DND-41 (cell line): Measurements from ENCODE around the gene TNIK.

ENCODE experiments used
- ATAC-seq: fragments of 200-7000 bp; cut with Tn5 transposase; 3 replicates; pipeline ENCODE4 v1.9.1; 2021; ENCODE audit warnings: low read depth; ENCODE audit not compliant: insufficient read depth
- DNase-seq: peaks from one replicate; pipeline ENCODE4 v3.0.0-alpha.2; 2020
- H2AFZ ChIP-seq: 2 replicates; pipeline ENCODE4 v1.6.0; 2012; ENCODE audit warnings: low read depth, low read length
- H3K27ac ChIP-seq: 2 replicates; pipeline ENCODE4 v1.5.1; 2012; ENCODE audit warnings: low read length, inconsistent platforms
- H3K27me3 ChIP-seq: fragments of 200-600 bp; sonication (generic); 2 replicates; pipeline ENCODE4 v1.6.0; 2012; ENCODE audit warnings: low read length, mild to moderate bottlenecking, inconsistent platforms; ENCODE audit not compliant: insufficient read depth, poor library complexity
- H3K36me3 ChIP-seq: 2 replicates; pipeline ENCODE4 v1.5.1; 2012; ENCODE audit warnings: low read length, inconsistent platforms; ENCODE audit not compliant: insufficient read depth
- H3K4me1 ChIP-seq: 2 replicates; pipeline ENCODE4 v1.5.1; 2012; ENCODE audit warnings: mild to moderate bottlenecking, low read length; ENCODE audit not compliant: insufficient read depth
- H3K4me2 ChIP-seq: 2 replicates; pipeline ENCODE4 v1.6.0; 2012; ENCODE audit warnings: mild to moderate bottlenecking, moderate library complexity, low read length, inconsistent platforms; ENCODE audit not compliant: insufficient read depth
- H3K4me3 ChIP-seq, 2 experiments: fragments of 200-600 bp in 1 of 2; shearing (Covaris generic) in 1 of 2; 2 replicates each; pipeline ENCODE4 v1.5.1; 2012 to 2016; ENCODE audit warnings: inconsistent platforms in 2 of 2, low read length in 2 of 2, mild to moderate bottlenecking in 2 of 2, low read depth in 1 of 2, moderate library complexity in 1 of 2
- H3K79me2 ChIP-seq: 2 replicates; pipeline ENCODE4 v1.6.0; 2012; ENCODE audit warnings: low read length, inconsistent platforms; ENCODE audit not compliant: insufficient read depth
- H3K9ac ChIP-seq: 2 replicates; pipeline ENCODE4 v1.6.0; 2012; ENCODE audit warnings: low read depth, mild to moderate bottlenecking, inconsistent platforms, low read length, moderate library complexity
- H3K9me3 ChIP-seq: 2 replicates; pipeline ENCODE4 v1.5.1; 2012; ENCODE audit warnings: low read length, moderate library complexity, mild to moderate bottlenecking, inconsistent platforms; ENCODE audit not compliant: insufficient read depth, severe bottlenecking
- H4K20me1 ChIP-seq: 2 replicates; pipeline ENCODE4 v1.6.0; 2012; ENCODE audit warnings: low read length; ENCODE audit not compliant: insufficient read depth
- CTCF ChIP-seq: IDR thresholded peaks from 2 replicates; pipeline ENCODE4 v1.5.1; 2012; ENCODE audit warnings: borderline replicate concordance, low read length, moderate library complexity, mild to moderate bottlenecking; ENCODE audit not compliant: poor library complexity, severe bottlenecking; ENCODE audit errors: extremely low read depth
- EZH2 ChIP-seq: IDR thresholded peaks from 3 replicates; pipeline ENCODE4 v1.6.1; 2012; ENCODE audit warnings: borderline replicate concordance, low read depth, mild to moderate bottlenecking, moderate library complexity, low read length, inconsistent platforms; ENCODE audit not compliant: severe bottlenecking

The TNIK gene

GRCh38 chr3:171460725-171461524, 720 bp upstream of the TNIK start:
- no peak for DNase-seq
- Histone ChIP-seq H3K9me3 (no peaks in the 10 kb centered on the region), H3K27me3 (peaks cover 41% of the 10 kb centered on the region), H3K4me2 (no peak overlapping the region), H3K79me2 (no peaks in the 10 kb centered on the region), H3K9ac (no peak overlapping the region), H3K4me1 (peaks cover 16% of the 10 kb centered on the region; the same call in 1 of the 2 replicates), H4K20me1 (no peaks in the 10 kb centered on the region), H3K36me3 (no peaks in the 10 kb centered on the region), H3K4me3 (no peak overlapping the region), H2AFZ (no peak overlapping the region), H3K27ac (no peak overlapping the region)
- TF ChIP-seq EZH2 (no peak), CTCF (no peak)
- no peak for ATAC-seq

- H3K4me3 ChIP-seq: no peak overlapping the region
- no peak overlapping the region for H2AFZ ChIP-seq
- peaks cover 16% of the 10 kb centered on the region; the same call in 1 of the 2 replicates for H3K4me1 ChIP-seq
- H3K27ac ChIP-seq: no peak overlapping the region
- H3K9ac ChIP-seq: no peak overlapping the region
- H3K36me3 ChIP-seq: no peaks in the 10 kb centered on the region
- no peaks in the 10 kb centered on the region for H4K20me1 ChIP-seq
- no peak for DNase-seq
- peaks cover 43% of the 10 kb centered on the region for H3K27me3 ChIP-seq
- peak overlapping the region; percentile 21; the same call in 1 of the 2 replicates for H3K4me2 ChIP-seq
- no peaks in the 10 kb centered on the region for H3K79me2 ChIP-seq
- H3K9me3 ChIP-seq: no peaks in the 10 kb centered on the region
- no peak for ATAC-seq
- no peak for TF ChIP-seq CTCF
- TF ChIP-seq EZH2: no peak
Observed at GRCh38 chr3:171459137-171459941, 866 bp downstream of the TNIK start.

- Histone ChIP-seq H3K9me3 (no peaks in the 10 kb centered on the region), H3K79me2 (no peaks in the 10 kb centered on the region), H3K36me3 (no peaks in the 10 kb centered on the region), H3K4me2 (peak overlapping the region; percentile 44; the same call in 1 of the 2 replicates), H3K4me1 (peaks cover 16% of the 10 kb centered on the region; the same call in 1 of the 2 replicates), H3K4me3 (no peak overlapping the region), H4K20me1 (no peaks in the 10 kb centered on the region), H3K9ac (no peak overlapping the region), H3K27ac (no peak overlapping the region), H3K27me3 (peaks cover 43% of the 10 kb centered on the region), H2AFZ (no peak overlapping the region)
- DNase-seq: no peak
- ATAC-seq: no peak
- no peak for TF ChIP-seq CTCF
- no peak for TF ChIP-seq EZH2
Observed at GRCh38 chr3:171458864-171459136, 1.4 kb downstream of the TNIK start.
